Activated naive CD4-positive, alpha-beta T cell treated with Interleukin-2 at 50 U/mL for 16 hours (primary cell): ENCODE results near the gene CACNA1B.
"Not testable (repeated sequence)": the region's sequence is repeated elsewhere in the genome, so short reads cannot be mapped to it uniquely, and the experiment has no call there.

Experiments
- DNase-seq: peaks from one replicate; pipeline ENCODE4 v3.0.0-alpha.2; 2020

CACNA1B gene

DNA sequence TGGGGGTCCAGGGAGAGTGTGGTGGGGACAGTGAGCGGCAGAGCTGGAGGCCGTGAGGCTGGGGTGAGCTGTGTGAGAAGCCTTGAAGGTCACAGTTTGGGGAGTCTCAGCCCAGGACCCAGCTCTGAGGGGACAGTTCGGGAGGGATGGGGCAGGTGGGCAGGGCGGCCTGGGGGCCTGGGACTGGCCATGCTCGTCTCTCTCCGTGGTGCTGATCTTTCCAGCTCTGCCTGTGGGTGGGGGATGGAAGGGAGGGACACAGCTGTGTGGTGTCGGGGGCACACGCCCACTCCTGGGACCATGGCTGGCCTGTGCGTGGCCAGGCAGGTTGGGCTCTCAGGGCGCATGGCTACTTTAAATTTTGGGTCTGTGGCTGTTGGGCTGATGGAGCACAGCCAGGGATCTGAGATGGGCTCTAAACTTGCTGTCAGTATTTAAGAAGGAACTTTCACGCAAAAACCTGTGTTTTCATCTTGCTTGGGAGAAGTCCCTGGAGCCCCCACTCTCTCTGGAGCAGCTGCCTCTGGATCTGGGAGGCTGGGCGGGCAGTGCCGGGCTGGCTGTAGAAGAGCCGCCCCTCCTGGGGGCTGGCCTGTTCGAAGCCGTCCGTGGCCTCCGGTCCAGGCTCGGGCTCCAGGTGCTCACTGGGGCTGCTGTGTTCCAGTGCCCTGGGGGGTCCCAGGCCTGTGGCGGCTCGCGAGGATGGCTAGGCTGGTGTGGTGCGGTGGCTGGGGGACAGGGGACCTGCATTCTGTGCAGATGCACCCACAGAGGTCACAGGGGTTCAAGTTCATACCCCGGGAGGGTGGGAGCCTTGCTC lies 13.4 kb downstream of the CACNA1B start:
- DNase-seq = not testable (repeated sequence)

DNA sequence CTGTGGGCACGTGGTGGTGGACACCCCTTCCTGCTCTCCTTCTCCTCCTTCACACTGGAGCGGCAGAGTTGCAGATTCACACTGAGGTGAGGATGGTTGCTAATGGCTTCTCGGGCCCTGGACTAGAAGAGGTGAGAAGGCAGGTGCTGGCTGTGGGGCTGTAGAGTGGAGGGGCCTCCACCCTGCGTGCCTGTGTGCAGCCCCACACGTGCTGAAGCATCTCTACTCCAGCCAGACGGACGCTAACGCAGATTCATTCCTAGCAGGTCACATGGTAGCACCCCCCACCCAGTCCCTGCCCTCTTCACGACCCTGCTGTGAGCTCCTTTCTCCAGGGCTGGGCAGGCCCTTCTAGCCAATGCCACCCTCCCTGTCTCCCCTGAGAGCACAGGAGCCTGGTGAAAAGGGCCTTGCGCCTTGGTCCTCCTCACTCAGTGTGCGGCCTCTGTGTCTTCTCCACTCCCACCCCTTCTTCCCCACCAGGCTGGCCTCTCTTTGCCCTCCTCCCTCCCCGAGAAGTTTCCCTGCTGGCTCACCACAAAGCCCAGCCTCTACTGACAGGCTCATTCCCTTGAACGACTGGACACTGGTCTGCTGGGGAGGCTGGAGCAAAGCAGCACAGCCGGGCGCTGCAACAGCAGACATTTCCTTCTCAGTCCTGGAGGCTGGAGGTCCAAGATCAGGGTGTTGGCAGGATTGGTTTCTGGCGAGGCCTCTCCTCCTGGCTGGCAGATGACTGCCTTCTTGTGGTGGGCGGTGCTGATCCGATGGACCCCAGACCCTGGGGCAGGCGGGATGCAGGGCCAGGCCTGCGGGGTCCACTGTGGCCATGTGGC lies 14.2 kb downstream of the CACNA1B start:
- DNase-seq = no peak

DNA sequence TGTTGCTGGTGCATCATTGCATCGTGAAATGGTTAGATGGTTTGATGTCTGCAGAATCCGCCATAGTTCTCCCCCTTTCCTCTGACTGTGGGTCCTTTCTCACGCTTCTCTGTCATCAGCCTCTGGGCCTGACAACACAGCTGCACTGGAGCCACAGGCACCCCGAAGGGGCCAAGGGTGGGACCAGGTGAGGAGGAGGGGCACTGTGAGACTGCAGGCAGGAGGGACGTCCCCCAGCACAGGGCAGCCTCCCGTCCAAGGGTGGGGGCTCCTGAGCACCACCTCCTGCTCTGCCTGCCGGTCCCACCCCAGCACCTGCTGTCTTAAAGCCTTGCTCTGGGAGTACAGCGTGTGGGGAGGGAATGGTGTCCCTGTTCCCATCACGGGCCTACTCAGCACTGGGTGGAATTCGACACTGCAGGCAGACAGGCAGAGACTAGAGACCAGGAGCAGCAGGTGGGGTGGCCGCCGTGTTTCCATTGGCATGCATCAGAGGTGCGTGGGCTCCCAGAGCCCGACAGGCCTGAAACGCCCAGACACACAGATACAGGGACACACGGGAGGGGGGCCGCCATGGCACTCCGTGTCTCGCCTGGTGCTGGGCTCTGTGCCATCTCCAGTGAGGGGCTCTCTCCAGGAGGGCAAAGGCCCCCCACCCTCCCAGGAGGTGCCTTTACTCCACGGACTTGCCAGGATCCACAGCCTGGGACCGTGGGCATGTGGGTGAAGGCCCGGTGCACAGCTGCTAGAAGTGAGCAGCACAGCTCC lies 15.0 kb downstream of the CACNA1B start:
- DNase-seq = no peak

DNA sequence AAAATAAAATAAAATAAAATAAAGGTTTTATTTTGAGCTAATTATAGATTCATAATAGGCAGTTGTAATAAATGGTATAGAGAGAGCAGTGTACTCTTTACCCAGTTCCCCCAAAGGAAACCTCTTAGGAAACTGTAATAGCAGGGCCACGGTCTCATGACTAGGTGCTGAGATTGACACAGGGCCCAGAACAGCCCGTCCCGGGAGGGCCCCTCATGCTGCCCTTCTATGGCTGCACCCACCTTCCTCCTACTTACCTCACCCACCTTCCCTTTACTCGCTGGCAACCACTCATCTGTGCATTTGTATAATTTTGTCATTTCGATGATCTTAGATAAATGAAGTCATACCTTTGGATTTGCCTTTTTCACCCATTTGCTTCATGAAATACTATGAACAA lies 16.1 kb downstream of the CACNA1B start:
- DNase-seq = no peak

DNA sequence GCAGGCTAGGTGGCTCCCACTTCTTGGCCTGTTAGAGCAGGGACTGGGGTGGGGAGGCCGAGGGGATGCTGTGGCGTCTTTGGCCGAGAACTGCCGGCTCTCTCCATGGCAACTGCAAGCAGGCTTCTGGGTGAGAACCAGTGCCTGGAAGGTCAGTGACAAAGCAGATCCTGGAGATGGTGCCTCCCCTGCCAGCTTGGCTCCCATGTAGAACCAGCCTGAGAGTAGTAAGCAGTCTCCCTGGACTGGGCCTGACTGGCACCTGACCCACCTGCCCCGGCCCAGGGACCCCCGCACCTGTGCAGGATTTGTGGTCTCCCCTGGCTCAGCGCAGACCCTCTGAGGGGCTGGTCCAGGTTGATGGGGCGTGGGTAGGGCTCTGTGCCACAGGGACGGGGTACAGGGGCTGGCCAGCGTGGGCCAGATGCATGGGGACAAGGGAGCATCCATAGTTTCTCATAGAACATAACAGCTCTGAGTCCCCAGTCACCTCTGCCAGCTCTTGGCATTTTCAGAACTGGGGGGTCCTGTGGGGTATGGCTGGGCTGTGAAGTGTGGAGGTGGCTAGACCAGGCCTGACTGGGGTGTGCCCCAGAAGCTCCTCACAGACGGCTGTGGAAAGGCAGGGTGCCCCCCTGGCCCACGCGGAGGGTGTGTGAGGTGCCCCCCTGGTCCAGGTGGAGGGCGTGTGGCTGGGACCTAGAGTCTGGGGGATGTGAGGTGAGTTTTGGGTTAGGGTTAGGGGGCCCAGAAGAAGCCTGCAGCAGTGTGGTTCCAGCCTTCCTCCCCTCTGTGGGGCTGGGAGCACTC lies 22.2 kb downstream of the CACNA1B start:
- DNase-seq = no peak

DNA sequence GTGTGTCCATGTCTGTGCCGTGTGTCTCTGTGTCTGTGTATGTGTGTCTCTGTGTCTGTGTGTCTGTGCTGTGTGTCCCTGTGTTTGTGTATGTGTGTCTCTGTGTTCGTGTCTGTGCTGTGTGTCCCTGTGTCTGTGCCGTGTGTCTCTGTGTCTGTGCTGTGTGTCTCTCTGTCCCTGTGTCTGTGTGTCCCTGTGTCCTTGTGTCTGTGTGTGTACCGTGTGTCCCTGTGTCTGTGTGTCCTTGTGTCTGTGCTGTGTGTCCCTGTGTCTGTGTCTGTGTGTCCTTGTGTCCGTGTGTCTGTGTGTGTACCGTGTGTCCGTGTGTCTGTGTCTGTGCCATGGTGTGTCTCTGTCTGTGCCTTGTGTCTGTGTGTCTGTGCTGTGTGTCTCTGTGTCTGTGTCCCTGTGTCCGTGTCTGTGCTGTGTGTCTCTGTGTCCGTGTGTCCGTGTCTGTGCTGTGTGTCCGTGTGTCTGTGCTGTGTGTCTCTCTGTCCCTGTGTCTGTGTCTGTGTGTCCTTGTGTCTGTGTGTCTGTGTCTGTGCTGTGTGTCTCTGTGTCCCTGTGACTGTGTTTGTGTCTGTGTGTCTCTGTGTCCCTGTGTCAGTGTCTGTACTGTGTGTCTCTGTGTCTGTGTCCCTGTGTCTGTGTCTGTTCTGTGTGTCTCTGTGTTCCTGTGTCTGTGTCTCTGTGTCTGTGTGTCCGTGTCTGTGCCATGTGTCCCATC lies 23.2 kb downstream of the CACNA1B start:
- no peak for DNase-seq

DNA sequence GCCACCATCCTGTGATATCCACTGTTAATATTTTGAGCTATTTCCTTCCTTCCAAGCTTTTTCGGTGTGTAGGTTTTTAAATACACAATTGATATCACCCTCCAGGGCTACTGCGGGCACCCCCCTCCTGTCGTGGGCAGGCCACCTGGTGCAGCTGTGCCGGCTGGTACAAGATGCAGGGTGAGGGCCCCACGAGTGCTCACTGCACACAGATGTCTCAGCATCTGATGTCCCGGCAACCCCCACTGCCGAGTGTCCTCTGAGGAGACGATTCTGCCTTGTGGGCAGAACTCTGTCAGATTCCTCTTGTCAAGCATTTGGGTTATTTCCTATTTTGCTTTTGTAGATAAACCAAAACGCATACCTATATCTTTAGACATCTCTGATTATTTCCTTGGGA lies 25.1 kb downstream of the CACNA1B start:
- DNase-seq = no peak

DNA sequence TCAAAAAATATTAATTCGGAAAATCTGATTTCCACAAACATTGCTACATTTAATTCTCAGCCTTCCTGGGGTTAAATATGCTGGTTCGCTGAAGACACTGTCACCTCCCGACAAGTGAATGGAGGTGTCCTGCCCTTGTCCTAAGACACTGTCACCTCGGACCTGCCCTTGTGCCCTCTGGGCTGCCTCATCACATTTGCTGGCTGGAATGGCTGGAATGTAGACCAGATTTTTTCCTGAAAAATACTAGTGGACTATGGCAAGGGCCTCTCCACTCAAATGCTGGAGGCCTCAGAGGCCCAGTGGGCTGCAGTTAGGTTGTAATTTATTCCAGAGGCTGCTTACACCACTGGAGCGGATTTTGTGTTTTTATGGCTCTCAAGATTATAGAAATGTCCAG lies 28.2 kb downstream of the CACNA1B start:
- no peak for DNase-seq

DNA sequence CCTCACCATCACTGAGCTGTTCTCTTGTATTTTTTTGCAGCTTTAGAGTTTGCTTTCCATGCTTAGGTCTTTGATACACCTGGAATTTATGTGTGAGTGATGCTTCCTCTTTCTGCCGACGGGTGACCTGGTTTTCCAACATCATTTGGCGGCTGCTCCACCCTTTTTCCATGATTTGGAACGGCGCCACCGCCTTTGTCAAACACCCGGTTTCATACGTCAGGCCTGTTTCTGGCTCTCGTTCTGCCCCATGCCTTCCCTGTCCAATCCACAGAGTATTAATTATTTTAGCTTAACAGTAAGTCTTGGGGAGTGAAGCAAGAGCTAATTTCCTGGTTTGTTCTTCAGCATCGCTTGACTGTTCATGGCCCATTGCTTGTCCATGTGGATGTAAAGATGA lies 30.2 kb downstream of the CACNA1B start:
- no peak for DNase-seq

DNA sequence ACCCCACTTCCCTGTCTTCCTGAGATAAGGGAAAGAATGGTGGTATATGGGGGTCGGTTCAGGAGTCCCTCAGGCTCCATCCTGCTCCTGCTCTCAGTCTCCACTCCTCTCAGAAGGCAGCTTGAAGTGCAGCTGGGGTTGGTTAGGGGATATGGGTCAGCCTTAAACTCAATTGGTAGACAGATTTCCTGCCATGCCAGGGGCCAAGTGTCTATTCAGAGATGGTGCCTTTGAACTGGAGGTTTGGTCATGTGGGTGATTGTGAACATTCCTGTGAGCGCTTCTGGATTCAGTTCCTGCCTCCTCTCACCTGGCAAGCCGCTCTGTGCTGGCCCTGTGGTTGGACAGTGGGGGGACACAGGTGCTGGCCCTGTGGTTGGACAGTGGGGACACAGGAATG lies 35.1 kb downstream of the CACNA1B start:
- DNase-seq = no peak

DNA sequence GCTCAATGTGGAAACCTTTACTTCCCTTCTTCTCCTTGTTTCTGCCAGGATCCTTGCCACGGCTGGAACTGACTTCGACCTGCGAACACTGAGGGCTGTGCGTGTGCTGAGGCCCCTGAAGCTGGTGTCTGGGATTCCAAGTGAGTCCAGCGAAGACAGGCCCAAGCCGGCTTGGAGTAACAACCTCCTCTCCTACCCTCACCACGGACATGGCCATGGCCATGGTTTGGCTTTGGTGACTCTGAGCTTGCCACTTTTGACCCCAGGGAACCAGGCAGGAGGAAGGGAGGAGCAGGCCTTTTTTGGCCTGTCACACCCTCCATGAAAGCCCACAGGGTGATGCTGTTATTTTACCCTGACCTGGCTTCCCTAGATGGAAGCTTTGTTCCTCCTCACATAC lies 35.5 kb downstream of the CACNA1B start:
- no peak for DNase-seq

DNA sequence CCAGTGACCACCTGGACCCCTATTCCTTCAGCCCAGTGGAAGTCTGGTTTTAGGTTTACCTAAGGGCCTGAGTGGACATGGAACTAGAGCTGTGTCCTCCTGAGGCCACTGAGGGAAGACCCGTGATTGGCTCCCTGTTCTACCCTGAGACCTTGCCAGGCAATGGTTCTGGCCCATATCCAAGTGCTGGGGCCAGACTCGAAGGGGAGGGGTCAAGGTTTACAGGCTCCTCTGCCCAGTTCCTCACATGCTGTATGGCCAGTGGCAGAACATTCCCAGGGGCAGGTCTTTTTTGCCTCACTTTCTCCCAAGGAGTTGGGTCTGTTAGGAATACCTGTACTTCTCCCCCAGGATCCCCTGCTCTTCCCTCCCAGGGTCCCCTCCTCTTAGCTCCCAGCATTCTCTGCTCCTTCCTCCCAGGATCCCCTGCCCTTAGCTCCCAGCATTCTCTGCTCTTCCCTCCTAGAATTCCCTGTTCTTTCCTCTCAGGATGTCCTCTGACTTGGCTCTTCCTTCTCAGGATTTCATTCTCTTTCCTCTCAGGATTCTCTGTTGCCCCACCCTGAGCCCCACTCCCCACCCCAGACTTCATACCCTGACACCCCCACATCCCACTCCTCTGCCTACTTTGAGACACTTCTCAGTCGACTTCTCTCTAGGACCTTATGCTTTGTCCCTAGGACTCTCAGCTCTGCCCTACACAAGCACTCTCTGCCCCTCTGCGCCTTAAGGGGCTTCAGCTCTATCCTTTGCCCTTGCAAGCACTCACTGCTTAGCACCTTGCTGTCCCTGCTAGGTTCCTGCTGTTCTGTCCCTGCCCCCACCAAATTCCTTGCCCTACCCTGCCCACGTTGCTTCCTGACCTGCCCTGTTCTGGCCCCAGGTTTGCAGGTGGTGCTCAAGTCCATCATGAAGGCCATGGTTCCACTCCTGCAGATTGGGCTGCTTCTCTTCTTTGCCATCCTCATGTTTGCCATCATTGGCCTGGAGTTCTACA lies 36.5 kb downstream of the CACNA1B start:
- DNase-seq = no peak

DNA sequence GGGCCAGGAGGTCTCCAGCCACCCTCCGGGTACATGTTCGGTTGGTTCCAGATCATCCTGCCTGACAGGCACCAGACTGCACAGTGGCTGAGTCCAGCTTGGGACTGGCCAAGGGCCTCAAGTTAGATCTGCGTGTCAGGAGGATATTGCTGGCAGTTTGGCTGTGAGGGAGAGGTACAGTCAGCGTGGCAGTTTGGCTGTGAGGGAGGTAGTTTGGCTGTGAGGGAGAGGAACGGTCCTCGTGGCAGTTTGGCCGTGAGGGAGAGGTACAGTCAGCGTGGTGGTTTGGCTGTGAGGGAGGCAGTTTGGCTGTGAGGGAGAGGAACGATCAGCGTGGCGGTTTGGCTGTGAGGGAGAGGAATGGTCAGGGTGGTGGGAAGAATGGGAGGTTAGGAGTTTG lies 39.0 kb downstream of the CACNA1B start:
- no peak for DNase-seq

DNA sequence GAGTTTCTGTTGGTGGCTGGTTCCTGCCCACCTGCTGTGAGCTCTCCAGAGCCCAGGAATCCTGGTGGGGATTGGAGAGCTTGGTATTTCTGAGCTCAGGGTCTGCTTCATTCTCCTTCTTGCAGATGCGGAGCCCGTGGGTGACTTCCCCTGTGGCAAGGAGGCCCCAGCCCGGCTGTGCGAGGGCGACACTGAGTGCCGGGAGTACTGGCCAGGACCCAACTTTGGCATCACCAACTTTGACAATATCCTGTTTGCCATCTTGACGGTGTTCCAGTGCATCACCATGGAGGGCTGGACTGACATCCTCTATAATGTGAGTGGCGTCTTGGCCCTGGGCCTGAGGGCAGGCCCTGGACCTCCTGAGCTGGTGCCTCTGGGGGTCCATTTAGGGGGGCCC lies 39.5 kb downstream of the CACNA1B start:
- no peak for DNase-seq

DNA sequence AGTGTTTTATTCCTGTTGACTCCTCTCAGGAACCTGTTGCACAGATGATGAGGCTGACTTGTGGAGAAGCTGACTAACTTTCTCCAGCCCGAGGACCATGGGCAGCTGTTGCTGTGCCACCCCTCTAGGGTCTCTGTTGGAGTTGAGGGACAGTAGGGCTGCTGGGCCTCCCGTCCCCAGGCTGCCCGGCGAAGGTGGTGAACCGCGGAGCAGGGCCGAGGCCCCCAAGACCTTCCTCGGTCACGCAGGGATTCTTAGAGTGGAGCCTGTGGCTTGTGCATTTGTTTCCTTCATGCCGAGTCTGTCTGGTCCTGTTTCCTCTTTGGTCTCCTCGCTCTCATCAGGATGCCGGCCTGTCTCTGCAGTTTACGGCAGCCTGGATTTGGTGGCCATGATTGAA lies 40.2 kb downstream of the CACNA1B start:
- no peak for DNase-seq

DNA sequence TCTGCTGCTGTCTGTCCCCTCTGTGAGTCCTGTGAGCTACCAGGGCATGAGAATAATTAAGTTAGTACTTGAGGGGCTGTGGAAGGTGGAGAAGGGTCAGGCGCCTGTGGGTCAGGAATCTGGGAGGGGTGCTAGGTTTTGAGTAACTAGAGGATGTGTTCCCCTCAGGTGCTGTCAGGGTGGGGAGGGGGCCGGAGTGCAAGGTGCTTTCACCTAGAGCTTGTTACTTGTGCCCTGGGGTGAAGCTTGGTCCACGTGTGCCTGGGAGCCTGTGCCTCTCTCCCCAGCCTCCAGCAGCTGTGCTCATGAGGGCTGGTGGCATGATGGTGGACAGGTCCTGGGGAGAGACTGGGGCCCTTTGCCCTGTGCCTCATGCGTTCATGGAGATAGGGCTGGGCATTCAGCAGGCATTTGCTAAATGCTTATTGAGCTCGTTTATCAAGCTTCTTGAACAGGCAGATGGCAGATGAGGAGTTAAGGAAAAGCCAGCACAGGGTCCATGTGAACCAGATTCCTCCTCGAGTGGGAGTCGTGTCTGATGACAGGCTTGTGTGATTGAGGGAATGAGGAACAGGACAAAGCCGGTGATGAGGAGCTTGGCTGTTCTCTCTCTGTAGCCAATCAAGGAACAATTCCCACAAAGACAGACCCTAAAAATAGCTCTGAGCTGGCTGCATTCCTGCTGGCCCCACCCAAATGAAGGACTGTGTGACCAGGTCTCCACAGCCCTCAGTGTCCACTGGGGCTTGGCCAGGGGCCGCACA lies 40.9 kb downstream of the CACNA1B start:
- DNase-seq = no peak

DNA sequence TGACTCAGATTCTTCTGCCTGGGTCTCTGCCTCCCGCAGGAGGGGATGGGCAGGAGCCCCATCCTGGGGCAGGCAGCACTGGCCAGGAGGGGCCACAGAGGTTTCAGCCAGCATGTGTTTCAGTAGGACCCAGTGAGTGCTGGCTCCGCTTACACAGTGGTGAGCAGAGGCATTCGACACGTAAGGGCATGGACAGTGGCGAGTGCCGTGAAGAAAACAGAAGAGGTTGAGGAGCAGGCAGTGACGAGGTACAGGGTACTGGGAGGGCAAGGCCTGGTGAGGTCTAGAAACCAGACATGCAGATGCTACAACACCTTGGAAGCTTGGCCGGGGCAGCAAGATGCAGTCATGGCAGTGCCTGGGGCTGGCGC lies 41.5 kb downstream of the CACNA1B start:
- DNase-seq = no peak

DNA sequence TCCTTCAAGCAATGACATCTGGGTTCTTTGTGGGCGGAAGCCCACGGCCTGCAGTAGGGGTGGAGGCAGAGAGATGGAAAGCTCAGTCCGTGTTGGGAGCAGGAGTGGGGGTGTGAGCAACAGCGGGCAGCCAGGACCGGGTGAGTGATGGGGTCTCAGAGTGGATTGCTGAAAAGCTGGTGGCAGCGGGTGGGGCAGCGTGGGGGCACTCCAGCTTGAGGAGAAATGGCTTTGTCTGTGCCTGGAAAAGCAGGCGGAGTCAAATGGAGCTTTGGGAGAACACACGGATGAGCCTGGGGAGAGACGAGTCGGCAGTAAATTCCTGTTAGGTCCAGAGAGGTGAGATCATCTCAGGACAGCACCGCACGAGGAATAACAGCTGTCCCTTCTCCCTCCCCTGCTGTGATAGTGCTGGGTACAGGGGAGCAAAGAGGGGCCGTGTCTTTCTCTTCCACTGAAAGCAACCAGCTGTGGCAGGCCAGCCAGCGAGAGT lies 42.1 kb downstream of the CACNA1B start:
- no peak for DNase-seq

DNA sequence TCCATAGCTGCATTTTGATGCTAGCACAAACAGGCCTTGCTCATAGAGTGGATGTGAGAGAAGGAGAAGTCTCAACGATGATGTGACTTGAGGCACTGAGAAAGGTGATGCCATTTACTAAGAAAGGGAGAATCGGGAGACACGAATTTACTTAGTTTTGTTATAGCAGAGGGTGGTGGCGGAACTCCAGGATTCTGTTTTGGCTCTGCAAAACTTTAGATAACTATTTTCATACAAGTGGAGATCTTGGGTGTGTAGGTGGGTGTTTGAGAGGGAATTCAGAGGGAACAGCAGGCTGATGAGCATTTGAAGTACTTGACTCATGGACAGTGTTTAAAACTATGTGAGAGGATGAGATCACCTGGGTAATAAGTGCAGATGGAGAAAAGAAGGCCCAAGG lies 43.2 kb downstream of the CACNA1B start:
- DNase-seq = no peak

DNA sequence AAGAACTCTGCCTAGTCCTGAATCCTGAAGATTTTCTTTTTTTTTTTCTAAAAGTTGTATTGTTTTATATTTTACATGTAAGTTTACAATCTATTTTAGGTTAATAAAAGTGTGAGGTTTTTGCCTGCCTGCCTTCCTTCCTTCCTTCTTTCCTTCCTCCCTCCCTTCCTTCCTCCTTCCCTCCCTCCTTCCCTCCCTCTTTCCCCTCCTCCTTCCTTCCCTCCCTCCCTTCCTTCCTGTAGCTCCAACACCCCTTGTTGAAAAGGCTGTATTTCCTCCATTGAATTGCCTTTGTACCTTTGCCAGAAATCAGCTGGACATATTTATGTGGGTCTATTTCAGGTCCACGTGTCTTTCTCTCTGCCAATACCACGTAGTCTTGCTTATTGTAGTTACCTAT lies 46.6 kb downstream of the CACNA1B start:
- no peak for DNase-seq
